ENCODE data around the gene RNF113B. TPM values are rescaled to one million over a fixed set of nuclear protein-coding genes. Genes with fewer than 3 reads are reported as not detected.
A peak's percentile ranks its signal among the peaks of the same experiment; 100 is the strongest.

Gene RNF113B
- total and polyA plus RNA-seq, 4 donors: not detected

- 86 to 88% methylated on average over 3 of the region's 3 CpGs for WGBS, 2 donors
- no peaks in the 10 kb centered on the region for H3K27me3 ChIP-seq (ENCODE audit: control insufficient read depth in 3 of 3, insufficient read depth in 3 of 3, low read length in 2 of 3)
- DNase-seq (no peak), ATAC-seq (ENCODE audit: insufficient read depth, low FRiP score) (no peak)
- TF ChIP-seq CTCF (IDR thresholded peaks at IDR 0.05; ENCODE audit: control extremely low read depth, extremely low read depth): no peak
- H3K4me3 ChIP-seq: no peak overlapping the region
- peaks cover 0 to 4% (median 0%) of the 10 kb centered on the region in 5 donors for H3K4me1 ChIP-seq (ENCODE audit: control insufficient read depth in 5 of 5, insufficient read depth in 5 of 5, low read length in 5 of 5)
- H3K36me3 ChIP-seq (ENCODE audit: control insufficient read depth in 4 of 4, insufficient read depth in 4 of 4, low read length in 4 of 4): peaks cover 0 to 5% (median 3%) of the 10 kb centered on the region in 4 donors
- H3K9ac ChIP-seq (ENCODE audit: insufficient read depth in 1 of 2, low read length in 2 of 2): no peak overlapping the region
- H3K27ac ChIP-seq (ENCODE audit: low read depth in 1 of 2, low read length in 1 of 2): no peak overlapping the region
- no peaks in the 10 kb centered on the region for H3K9me3 ChIP-seq (ENCODE audit: control insufficient read depth in 4 of 4, insufficient read depth in 3 of 4, low read length in 3 of 4)
These were observed 3.0 kb upstream of the RNF113B start for GRCh38 chr13:98180092-98180491.

GRCh38 chr13:98175823-98176222, 1.2 kb downstream of the RNF113B start:
- Histone ChIP-seq H3K9ac (ENCODE audit: insufficient read depth in 1 of 2, low read length in 2 of 2) (no peak overlapping the region), H3K36me3 (ENCODE audit: control insufficient read depth in 4 of 4, insufficient read depth in 4 of 4, low read length in 4 of 4) (peaks cover 0 to 5% (median 2%) of the 10 kb centered on the region in 4 donors), H3K4me3 (no peak overlapping the region), H3K27ac (ENCODE audit: low read depth in 1 of 2, low read length in 1 of 2) (no peak overlapping the region), H3K4me1 (ENCODE audit: control insufficient read depth in 5 of 5, insufficient read depth in 5 of 5, low read length in 5 of 5) (peaks cover 8 to 41% (median 34%) of the 10 kb centered on the region in 5 donors), H3K27me3 (ENCODE audit: control insufficient read depth in 3 of 3, insufficient read depth in 3 of 3, low read length in 2 of 3) (no peaks in the 10 kb centered on the region), H3K9me3 (ENCODE audit: control insufficient read depth in 4 of 4, insufficient read depth in 3 of 4, low read length in 3 of 4) (no peaks in the 10 kb centered on the region)
- no peak for DNase-seq
- no peak for ATAC-seq (ENCODE audit: insufficient read depth, low FRiP score)
- 44 to 70% methylated on average over 3 of the region's 3 CpGs for WGBS, 2 donors
- no peak for TF ChIP-seq CTCF (IDR thresholded peaks at IDR 0.05; ENCODE audit: control extremely low read depth, extremely low read depth)

- Histone ChIP-seq H3K4me1 (ENCODE audit: control insufficient read depth in 5 of 5, insufficient read depth in 5 of 5, low read length in 5 of 5) (peaks cover 8 to 41% (median 34%) of the 10 kb centered on the region in 5 donors), H3K9me3 (ENCODE audit: control insufficient read depth in 4 of 4, insufficient read depth in 3 of 4, low read length in 3 of 4) (no peaks in the 10 kb centered on the region), H3K27ac (ENCODE audit: low read depth in 1 of 2, low read length in 1 of 2) (peak overlapping the region in 1 of 2 donors; percentile 3), H3K36me3 (ENCODE audit: control insufficient read depth in 4 of 4, insufficient read depth in 4 of 4, low read length in 4 of 4) (peaks cover 0 to 5% (median 3%) of the 10 kb centered on the region in 4 donors), H3K4me3 (no peak overlapping the region), H3K9ac (ENCODE audit: insufficient read depth in 1 of 2, low read length in 2 of 2) (peak overlapping the region in 1 of 2 donors; percentile 4), H3K27me3 (ENCODE audit: control insufficient read depth in 3 of 3, insufficient read depth in 3 of 3, low read length in 2 of 3) (no peaks in the 10 kb centered on the region)
- WGBS, 2 donors: 50 to 53% methylated on average over 3 of the region's 3 CpGs
- ATAC-seq (ENCODE audit: insufficient read depth, low FRiP score) (no peak), DNase-seq (no peak)
- no peak for TF ChIP-seq CTCF (IDR thresholded peaks at IDR 0.05; ENCODE audit: control extremely low read depth, extremely low read depth)
These were observed 2.0 kb downstream of the RNF113B start for GRCh38 chr13:98175043-98175442.

GRCh38 chr13:98174307-98174706, 2.8 kb downstream of the RNF113B start:
- 59 to 76% methylated on average over 7 of the region's 7 CpGs for WGBS, 2 donors
- Histone ChIP-seq H3K27ac (ENCODE audit: low read depth in 1 of 2, low read length in 1 of 2) (peak overlapping the region in 1 of 2 donors; percentile 65), H3K9ac (ENCODE audit: insufficient read depth in 1 of 2, low read length in 2 of 2) (no peak overlapping the region)

More at GRCh38 chr13:98174307-98174706, 2.8 kb downstream of the RNF113B start:
- no peaks in the 10 kb centered on the region for H3K9me3 ChIP-seq (ENCODE audit: control insufficient read depth in 4 of 4, insufficient read depth in 3 of 4, low read length in 3 of 4)
- H3K27me3 ChIP-seq (ENCODE audit: control insufficient read depth in 3 of 3, insufficient read depth in 3 of 3, low read length in 2 of 3): no peaks in the 10 kb centered on the region
- DNase-seq: peak in 2 of 3 donors; percentile 63 to 79
- ATAC-seq (ENCODE audit: insufficient read depth, low FRiP score): no peak
- no peak for TF ChIP-seq CTCF (IDR thresholded peaks at IDR 0.05; ENCODE audit: control extremely low read depth, extremely low read depth)
- H3K4me1 ChIP-seq (ENCODE audit: control insufficient read depth in 5 of 5, insufficient read depth in 5 of 5, low read length in 5 of 5): peaks cover 8 to 41% (median 34%) of the 10 kb centered on the region in 5 donors
- H3K4me3 ChIP-seq: no peak overlapping the region
- peaks cover 0 to 5% (median 3%) of the 10 kb centered on the region in 4 donors for H3K36me3 ChIP-seq (ENCODE audit: control insufficient read depth in 4 of 4, insufficient read depth in 4 of 4, low read length in 4 of 4)
